ENCODE results near the gene DBNDD1. TPM values are rescaled to one million over a fixed set of nuclear protein-coding genes. Genes with fewer than 3 reads are reported as not detected.

The DBNDD1 gene
- total and polyA plus RNA-seq, 2 experiments from 2014 or later = 1.4 to 3.1 TPM

- in situ Hi-C loops (cut with MboI) = no loop called here
- H3K9me2 ChIP-seq (ENCODE audit: insufficient read depth) = no peaks in the 10 kb centered on the region
- peaks cover 13% of the 10 kb centered on the region for H3K36me3 ChIP-seq (ENCODE audit: low read depth)
- H2AFZ ChIP-seq = no peak overlapping the region
- peaks cover 17% of the 10 kb centered on the region for H3K79me2 ChIP-seq (ENCODE audit: insufficient read depth)
- H3F3A ChIP-seq (ENCODE audit: insufficient read depth) = no peaks in the 10 kb centered on the region
- H4K20me1 ChIP-seq (ENCODE audit: insufficient read depth) = no peaks in the 10 kb centered on the region
- no peaks in the 10 kb centered on the region for H3K27me3 ChIP-seq (replicated peaks; ENCODE audit: insufficient read depth)
- H3K9me3 ChIP-seq (ENCODE audit: low read depth) = no peaks in the 10 kb centered on the region
- no peak overlapping the region for H3K27ac ChIP-seq
- H3K9ac ChIP-seq = no peak overlapping the region
- TF ChIP-seq EZH2 (IDR thresholded peaks at IDR 0.05; ENCODE audit: insufficient read depth, poor library complexity, severe bottlenecking) = no peak
- TF ChIP-seq EZH2phosphoT487 (IDR thresholded peaks at IDR 0.05; ENCODE audit: insufficient read depth, low read depth) = no peak
- no peaks in the 10 kb centered on the region for H3K4me1 ChIP-seq (ENCODE audit: insufficient read depth)
- no peak for DNase-seq
- H3K4me3 ChIP-seq = no peak overlapping the region
- no peak overlapping the region for H3K4me2 ChIP-seq (ENCODE audit: unreplicated experiment)
- WGBS, 2 experiments (ENCODE audit: low coverage in 1 of 2, low lambda C conversion rate in 2 of 2, missing lambda C conversion rate in 2 of 2) = 98% methylated on average over 9 of the region's 9 CpGs
These were observed 36.9 kb downstream of the DBNDD1 start for GRCh38 chr16:89982318-89982717.

GRCh38 chr16:89981414-89981813, 37.8 kb downstream of the DBNDD1 start:
- Histone ChIP-seq H3K4me3 (no peak overlapping the region), H3K4me2 (ENCODE audit: unreplicated experiment) (no peak overlapping the region), H3K27ac (no peak overlapping the region), H3K4me1 (ENCODE audit: insufficient read depth) (no peaks in the 10 kb centered on the region), H3F3A (ENCODE audit: insufficient read depth) (no peaks in the 10 kb centered on the region), H3K9me3 (ENCODE audit: low read depth) (no peaks in the 10 kb centered on the region), H2AFZ (no peak overlapping the region), H3K79me2 (ENCODE audit: insufficient read depth) (peaks cover 26% of the 10 kb centered on the region), H3K9me2 (ENCODE audit: insufficient read depth) (no peaks in the 10 kb centered on the region), H4K20me1 (ENCODE audit: insufficient read depth) (no peaks in the 10 kb centered on the region), H3K27me3 (replicated peaks; ENCODE audit: insufficient read depth) (no peaks in the 10 kb centered on the region), H3K36me3 (ENCODE audit: low read depth) (peaks cover 13% of the 10 kb centered on the region), H3K9ac (no peak overlapping the region)
- no peak for TF ChIP-seq EZH2phosphoT487 (IDR thresholded peaks at IDR 0.05; ENCODE audit: insufficient read depth, low read depth)
- no peak for TF ChIP-seq EZH2 (IDR thresholded peaks at IDR 0.05; ENCODE audit: insufficient read depth, poor library complexity, severe bottlenecking)
- no peak for DNase-seq
- in situ Hi-C loops (cut with MboI) = no loop called here
- WGBS, 2 experiments (ENCODE audit: low coverage in 1 of 2, low lambda C conversion rate in 2 of 2, missing lambda C conversion rate in 2 of 2) = 97 to 100% methylated on average over 8 of the region's 8 CpGs

GRCh38 chr16:89974870-89975269, 44.4 kb downstream of the DBNDD1 start:
- no peak overlapping the region for H3K4me2 ChIP-seq (ENCODE audit: unreplicated experiment)
- H3K27me3 ChIP-seq (replicated peaks; ENCODE audit: insufficient read depth) = no peaks in the 10 kb centered on the region
- H3F3A ChIP-seq (ENCODE audit: insufficient read depth) = 0 out of 2 replicates have a peak, but pooled peaks cover under 1% of the 10 kb centered on the region
- peaks cover 86% of the 10 kb centered on the region for H3K79me2 ChIP-seq (ENCODE audit: insufficient read depth)
- in situ Hi-C loops (cut with MboI) = no loop called here
- H3K9ac ChIP-seq = no peak overlapping the region
- TF ChIP-seq EZH2 (IDR thresholded peaks at IDR 0.05; ENCODE audit: insufficient read depth, poor library complexity, severe bottlenecking) (no peak), EZH2phosphoT487 (IDR thresholded peaks at IDR 0.05; ENCODE audit: insufficient read depth, low read depth) (no peak)
- no peak overlapping the region for H3K27ac ChIP-seq
- no peak overlapping the region for H2AFZ ChIP-seq
- H3K9me3 ChIP-seq (ENCODE audit: low read depth) = no peaks in the 10 kb centered on the region
- H4K20me1 ChIP-seq (ENCODE audit: insufficient read depth) = no peaks in the 10 kb centered on the region
- no peak for DNase-seq
- no peaks in the 10 kb centered on the region for H3K9me2 ChIP-seq (ENCODE audit: insufficient read depth)
- 92 to 97% methylated on average over 2 of the region's 2 CpGs for WGBS, 2 experiments (ENCODE audit: low coverage in 1 of 2, low lambda C conversion rate in 2 of 2, missing lambda C conversion rate in 2 of 2)
- H3K4me3 ChIP-seq = no peak overlapping the region
- H3K4me1 ChIP-seq (ENCODE audit: insufficient read depth) = peaks cover 17% of the 10 kb centered on the region
- H3K36me3 ChIP-seq (ENCODE audit: low read depth) = no peaks in the 10 kb centered on the region

- H3K9me3 ChIP-seq (ENCODE audit: low read depth) = no peaks in the 10 kb centered on the region
- no peak for DNase-seq
- peaks cover 17% of the 10 kb centered on the region for H3K4me1 ChIP-seq (ENCODE audit: insufficient read depth)
- H3K27ac ChIP-seq = no peak overlapping the region
- H3K9me2 ChIP-seq (ENCODE audit: insufficient read depth) = no peaks in the 10 kb centered on the region
- peak overlapping the region; percentile 87 for H3K4me2 ChIP-seq (ENCODE audit: unreplicated experiment)
- peaks cover 86% of the 10 kb centered on the region for H3K79me2 ChIP-seq (ENCODE audit: insufficient read depth)
- H3F3A ChIP-seq (ENCODE audit: insufficient read depth) = 0 out of 2 replicates have a peak, but pooled peaks cover 6% of the 10 kb centered on the region
- H2AFZ ChIP-seq = no peak overlapping the region
- TF ChIP-seq EZH2phosphoT487 (IDR thresholded peaks at IDR 0.05; ENCODE audit: insufficient read depth, low read depth) = no peak
- in situ Hi-C loops (cut with MboI) = no loop called here
- peak overlapping the region; percentile 96 for H3K4me3 ChIP-seq
- no peaks in the 10 kb centered on the region for H3K36me3 ChIP-seq (ENCODE audit: low read depth)
- no peaks in the 10 kb centered on the region for H4K20me1 ChIP-seq (ENCODE audit: insufficient read depth)
- no peaks in the 10 kb centered on the region for H3K27me3 ChIP-seq (replicated peaks; ENCODE audit: insufficient read depth)
- H3K9ac ChIP-seq = peak overlapping the region; percentile 93
- WGBS, 2 experiments (ENCODE audit: low coverage in 1 of 2, low lambda C conversion rate in 2 of 2, missing lambda C conversion rate in 2 of 2) = 67 to 78% methylated on average over 11 to 13 of the region's 13 CpGs
These were observed 45.5 kb downstream of the DBNDD1 start for GRCh38 chr16:89973654-89974335.
